HG02884 (cell line): ENCODE data around the gene RGS3.
A peak's percentile ranks its signal among the peaks of the same experiment; 100 is the strongest.

Source experiments
- ATAC-seq: cut with Tn5 transposase; IDR thresholded peaks from one replicate; pipeline ENCODE4 v1.9.1; 2021; ENCODE audit warnings: mild to moderate bottlenecking, moderate library complexity; ENCODE audit not compliant: unreplicated experiment

Gene RGS3

GRCh38 chr9:113568571-113569321 lies 105.2 kb downstream of the RGS3 start:
- no peak for ATAC-seq

GRCh38 chr9:113569472-113570060 lies 106.0 kb downstream of the RGS3 start:
- no peak for ATAC-seq

GRCh38 chr9:113570106-113570505 lies 106.6 kb downstream of the RGS3 start:
- no peak for ATAC-seq

DNA sequence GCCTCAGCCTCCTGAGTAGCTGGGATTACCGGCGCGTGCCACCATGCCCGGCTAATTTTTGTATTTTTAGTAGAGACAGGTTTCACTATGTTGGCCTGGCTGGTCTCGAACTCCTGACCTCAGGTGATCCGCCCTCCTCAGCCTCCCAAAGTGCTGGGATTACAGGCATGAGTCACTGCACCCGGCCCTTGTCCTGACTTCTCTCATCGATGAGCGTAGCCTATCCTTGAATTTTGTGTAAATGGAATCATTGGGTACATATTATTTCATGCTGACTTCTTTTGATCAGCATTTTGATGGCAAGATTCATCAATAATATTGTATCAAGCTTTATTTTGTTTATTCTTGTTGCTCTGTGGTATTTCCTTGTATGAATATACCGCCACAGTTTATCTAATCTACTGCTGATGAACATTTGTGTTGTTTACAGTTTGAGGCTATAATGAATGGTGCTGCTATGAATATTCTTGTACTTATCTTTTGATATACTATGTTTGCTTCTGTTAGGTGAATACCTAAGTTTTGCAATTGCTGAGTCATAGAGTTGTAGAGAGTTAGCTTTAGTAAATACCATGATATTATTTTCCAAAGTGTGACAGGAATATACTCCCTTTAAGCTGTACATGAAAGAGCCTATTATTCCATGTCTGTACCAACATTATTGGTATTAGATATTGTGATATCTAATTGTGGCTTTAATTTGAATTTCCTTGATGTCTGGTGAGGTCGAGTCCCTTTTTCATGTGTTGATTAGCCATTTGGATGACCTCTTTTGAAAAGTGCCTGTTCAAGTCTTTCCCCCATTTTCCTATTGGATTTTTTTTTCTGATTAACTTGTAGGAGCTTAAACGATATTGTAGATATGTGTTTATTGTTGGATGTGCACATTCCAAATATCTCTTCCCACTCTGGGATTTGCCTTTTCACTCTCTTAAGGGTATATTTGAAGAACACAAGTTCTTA lies 107.5 kb downstream of the RGS3 start:
- ATAC-seq: no peak

- no peak for ATAC-seq
Observed at GRCh38 chr9:113572076-113572861, 108.7 kb downstream of the RGS3 start.

DNA sequence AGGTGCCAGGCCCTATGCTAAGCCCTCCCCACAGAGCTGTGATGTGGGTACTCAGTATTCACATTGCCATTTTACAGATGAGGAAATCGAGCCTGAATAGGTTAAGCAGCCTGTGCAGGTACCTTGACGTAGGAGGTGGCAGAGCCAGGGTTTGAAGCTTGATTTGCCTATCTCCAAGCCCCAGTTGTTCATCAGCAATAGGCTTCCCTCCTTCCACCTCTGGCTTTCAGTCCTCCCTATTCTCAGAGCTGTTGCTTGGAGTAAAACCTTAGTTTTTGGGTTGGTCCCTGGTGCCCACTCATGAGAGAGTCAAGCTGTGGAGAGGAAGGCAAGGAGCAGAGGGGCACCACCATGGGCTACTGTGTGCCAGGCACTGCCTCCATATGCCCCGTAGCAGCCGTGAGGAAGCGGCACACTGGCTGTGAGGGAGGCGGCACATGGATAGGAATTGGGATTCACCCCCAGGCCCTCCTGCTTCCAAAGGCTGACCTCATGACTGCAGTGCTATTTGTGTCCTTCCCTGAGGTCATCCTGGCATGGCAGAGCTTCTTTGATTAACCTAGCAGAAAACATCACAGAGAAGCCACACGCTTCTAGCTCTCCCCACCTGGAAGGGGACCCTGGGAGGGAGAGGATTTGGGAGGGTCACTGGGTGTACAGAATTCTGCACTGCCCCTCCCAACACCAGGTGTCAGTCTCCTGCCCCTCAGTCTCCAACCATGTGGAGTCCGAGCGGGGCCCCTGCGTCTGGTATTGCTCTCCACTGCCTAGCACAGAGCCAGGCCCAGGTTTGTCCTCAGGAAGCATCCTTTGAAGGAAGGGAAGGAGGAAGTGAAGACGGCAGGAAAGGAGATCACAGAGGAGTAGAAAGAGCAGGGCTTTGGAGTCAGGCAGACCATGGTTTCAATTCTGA lies 109.8 kb downstream of the RGS3 start:
- no peak for ATAC-seq

DNA sequence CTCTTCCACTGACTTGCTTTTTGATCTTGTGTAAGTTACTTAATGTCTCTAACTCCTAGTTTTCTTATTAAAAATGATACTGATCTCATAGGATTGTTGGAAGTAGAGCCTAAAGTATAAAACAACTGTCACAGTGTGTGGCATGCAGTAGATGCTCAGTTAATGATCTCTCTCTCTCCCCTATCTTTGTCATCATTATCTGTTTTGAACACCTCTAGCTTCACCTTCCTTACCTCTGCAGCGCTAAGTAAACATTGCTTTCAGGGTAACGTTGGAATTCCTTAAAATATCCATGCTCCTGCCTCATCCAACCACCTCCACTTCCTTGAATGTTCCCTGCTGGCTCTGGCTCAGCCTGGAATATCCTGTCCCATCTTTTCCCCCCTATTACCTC lies 110.4 kb downstream of the RGS3 start:
- ATAC-seq: no peak

DNA sequence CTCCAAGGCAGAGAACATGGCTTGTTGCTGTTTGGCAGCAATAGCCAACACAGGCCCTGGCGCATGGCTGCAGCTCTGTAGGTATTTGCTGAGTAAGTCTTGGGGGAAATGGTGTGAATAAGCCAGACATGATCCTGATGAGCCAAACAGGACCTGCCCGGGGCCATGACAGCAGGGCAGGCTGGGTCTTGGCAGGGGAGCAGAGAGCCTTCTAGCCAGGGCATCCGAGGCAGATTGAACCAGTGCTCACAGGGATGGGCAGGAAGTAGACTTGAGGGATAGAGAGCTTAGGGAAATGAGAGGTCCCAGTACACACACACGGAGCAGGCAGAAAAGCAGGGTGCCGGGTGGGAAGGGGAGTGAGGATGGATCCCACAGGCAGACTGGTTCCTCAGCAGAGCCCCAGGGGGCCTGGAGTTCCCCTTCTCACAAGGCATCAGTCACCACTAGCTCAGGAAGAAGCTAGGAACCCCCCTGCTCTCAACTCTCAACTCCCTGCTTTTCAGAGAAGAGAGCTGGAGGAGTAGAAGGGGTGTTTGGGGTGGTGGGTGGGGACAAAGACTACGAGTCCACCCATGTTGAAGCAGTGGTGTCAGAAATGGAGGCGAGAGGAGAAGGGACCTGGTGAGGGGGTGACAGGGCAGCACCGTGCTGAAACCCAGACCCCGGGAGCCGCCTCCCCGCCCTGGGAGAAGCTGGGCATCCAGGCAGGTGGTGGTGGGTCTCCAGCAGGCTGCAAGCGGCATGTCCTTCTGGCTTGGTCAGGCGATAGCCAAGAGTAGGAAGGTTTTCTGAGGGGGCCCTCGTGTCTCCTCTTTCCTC lies 111.1 kb downstream of the RGS3 start:
- ATAC-seq: no peak

GRCh38 chr9:113577525-113578261 lies 114.2 kb downstream of the RGS3 start:
- ATAC-seq: no peak

- no peak for ATAC-seq
Observed at GRCh38 chr9:113578279-113578865, 114.8 kb downstream of the RGS3 start.

- ATAC-seq: peak; percentile 50
Observed at GRCh38 chr9:113578882-113579282, 115.4 kb downstream of the RGS3 start.

GRCh38 chr9:113579283-113580040 lies 115.9 kb downstream of the RGS3 start:
- peak; percentile 26 for ATAC-seq

DNA sequence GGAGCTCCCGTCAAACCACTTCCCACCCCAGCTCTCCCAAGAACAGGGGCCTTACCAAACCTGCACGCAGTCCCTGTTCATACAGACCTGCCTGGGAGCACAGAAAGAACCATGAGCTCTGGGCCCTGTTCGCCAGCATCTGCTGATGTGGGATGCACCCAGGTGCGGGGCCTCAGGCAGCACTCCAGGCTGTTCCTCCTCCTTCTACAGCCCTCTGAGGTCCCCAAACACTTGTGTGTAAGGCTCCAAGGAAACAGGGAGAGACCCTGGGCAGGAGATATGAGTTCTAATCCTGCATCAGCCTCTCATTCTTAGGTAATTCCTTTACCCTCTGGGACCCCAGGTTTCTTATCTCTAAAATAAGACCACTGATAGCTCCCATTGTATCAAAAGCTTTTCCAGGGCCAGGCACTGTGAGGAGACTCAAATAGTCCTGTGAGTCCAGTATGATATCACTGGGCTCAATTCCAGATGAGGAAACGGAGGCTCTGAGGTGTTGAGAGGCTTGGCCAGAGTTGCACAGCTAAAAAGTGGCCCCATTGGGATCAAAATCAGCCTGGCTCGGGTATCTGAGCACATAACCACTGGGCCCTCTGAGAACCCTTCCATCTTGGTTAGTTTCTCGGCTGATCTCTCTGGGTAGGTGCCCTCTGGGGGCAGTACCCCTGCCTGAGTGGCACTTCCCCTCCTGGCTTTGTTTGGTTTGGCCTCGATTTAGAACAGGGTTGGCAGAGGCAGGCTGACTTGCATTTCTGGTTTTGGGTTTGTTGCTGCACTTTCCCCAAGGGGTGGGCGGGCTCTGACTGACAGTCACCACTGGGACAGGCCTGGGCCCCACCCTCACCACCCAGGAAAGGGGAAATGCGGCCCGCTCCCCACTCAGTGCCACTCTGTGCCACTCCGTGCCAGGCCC lies 116.8 kb downstream of the RGS3 start:
- ATAC-seq: no peak

GRCh38 chr9:113580954-113581311 lies 117.4 kb downstream of the RGS3 start:
- ATAC-seq: no peak

- peak; percentile 77 for ATAC-seq
Observed at GRCh38 chr9:113581865-113582697, 118.6 kb downstream of the RGS3 start.
